HG03521 (cell line): Measurements from ENCODE around the gene SRGAP2C.
"Not testable (repeated sequence)": the region's sequence is repeated elsewhere in the genome, so short reads cannot be mapped to it uniquely, and the experiment has no call there.

ENCODE experiments used
- ATAC-seq: cut with Tn5 transposase; IDR thresholded peaks from one replicate; pipeline ENCODE4 v1.9.1; 2021; ENCODE audit warnings: mild to moderate bottlenecking, moderate library complexity; ENCODE audit not compliant: unreplicated experiment

The SRGAP2C gene

DNA sequence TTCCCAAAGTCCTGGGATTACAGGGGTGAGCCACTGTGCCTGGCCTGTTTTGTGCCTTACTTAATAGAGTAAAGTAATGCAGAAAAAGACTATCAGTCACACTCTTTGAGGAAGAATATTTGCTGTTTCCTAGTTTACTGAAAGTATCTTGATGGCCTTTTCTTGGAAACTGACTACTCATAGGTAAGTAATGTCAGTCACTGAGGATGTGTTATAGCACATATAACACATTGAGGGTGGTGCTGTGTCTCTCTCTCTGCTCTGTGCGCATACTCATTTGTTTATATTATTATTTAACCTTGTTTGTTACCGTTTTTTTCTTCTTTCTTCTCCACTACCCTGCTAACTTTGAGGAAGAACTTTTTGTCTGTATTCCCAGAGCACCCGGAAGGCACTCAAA, 93.4 kb downstream of the SRGAP2C start:
- ATAC-seq: not testable (repeated sequence)

DNA sequence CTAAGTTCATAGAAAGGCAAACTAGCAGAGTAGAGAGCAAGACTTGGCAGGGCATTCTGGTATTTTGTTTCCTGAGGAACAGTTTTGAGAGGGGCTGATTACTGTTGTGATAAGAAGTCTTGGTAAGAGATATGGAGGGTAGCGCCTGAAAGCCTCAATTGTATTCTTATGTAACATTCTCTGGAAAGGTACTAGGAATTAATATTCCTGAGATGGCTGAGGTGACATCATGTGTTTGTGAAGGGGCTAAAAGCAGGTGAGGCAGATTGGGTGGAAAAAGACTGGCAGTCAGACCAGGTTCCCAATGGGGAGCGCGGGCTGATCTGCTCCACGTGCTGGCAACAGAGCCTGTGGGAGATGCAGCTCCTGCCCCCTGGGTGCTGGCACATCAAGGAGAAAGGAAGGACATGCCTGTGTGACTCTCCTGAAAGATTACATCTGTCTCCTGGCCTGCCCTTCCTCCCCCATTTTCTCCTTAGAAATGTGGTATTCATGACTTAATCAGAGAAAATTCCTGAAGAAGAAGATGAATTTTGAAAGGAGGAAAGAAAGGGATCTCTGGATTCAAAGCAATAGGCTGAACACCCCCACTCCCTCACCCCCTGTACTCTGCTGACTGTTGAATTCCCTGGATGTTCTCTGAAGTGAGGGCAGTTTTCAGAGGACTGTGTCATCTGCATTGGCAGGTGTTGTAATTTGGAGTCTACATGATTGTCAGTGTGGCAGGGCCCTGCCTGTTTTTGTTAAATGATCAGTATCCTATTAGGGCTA, 94.2 kb downstream of the SRGAP2C start:
- not testable (repeated sequence) for ATAC-seq

DNA sequence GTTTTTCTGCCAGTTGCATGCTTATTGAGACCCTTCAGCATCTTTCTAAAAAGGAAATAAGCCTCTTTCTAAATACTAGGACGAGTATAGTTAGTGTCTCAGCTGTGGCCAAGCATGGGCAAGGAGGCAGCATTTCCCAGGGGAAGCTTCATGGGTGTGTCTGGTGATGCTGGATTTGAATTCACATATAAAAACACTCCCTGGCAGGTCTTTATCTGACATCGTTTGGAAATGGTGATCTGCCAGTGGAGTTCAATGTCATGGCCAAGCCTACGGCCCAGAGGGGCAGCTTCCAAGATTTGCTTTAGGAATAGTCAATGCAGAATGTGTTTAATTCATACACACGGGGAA, 94.7 kb downstream of the SRGAP2C start:
- ATAC-seq: not testable (repeated sequence)

DNA sequence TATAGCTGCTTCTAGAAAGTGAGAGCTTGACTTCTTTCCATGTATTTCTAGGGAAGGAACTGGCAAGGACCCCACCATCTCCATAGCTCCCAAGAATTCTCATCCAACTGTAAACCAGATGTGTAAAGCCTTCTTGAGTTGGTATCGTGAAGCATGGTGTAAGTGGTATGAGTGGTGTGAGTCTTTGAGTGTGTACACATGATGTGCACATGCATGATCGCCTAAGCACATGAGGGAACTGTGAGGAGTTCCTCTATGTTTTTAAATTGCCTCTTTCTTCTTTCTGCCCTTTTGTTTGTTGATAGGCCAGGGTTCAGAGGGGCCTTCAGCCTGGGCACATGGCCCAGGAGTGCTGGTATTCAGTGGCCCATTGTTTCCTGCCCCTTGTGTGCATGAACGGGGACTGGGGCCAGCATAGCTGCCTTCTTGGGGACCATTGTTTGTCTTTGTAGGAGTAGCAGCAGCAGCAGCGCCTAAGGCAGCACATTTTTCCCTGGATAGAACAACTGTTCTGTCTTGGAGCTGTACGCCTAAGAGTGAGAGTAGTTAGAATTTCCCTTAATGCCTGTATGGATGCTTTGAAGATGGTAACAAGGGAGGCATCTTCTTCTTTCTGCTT, 96.0 kb downstream of the SRGAP2C start:
- not testable (repeated sequence) for ATAC-seq

DNA sequence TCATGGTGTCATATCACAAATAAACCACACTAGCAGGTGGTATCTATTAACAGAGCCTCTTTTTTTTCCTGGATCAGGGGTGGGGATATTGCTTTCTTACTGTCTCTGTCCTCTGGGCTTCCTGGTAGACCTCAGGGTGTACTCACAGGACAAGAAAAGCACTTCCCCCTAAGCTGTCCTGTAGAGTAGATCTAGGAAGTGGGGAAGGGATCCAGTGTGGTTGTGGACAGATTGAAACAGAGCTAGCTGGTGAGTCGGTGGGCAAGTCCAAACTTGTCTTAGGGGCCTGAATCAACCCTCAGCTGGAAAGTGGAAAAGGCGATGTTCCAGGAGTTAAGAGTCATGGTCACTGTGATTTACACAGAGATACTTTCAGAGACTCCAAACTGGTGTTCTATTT, 96.7 kb downstream of the SRGAP2C start:
- not testable (repeated sequence) for ATAC-seq

DNA sequence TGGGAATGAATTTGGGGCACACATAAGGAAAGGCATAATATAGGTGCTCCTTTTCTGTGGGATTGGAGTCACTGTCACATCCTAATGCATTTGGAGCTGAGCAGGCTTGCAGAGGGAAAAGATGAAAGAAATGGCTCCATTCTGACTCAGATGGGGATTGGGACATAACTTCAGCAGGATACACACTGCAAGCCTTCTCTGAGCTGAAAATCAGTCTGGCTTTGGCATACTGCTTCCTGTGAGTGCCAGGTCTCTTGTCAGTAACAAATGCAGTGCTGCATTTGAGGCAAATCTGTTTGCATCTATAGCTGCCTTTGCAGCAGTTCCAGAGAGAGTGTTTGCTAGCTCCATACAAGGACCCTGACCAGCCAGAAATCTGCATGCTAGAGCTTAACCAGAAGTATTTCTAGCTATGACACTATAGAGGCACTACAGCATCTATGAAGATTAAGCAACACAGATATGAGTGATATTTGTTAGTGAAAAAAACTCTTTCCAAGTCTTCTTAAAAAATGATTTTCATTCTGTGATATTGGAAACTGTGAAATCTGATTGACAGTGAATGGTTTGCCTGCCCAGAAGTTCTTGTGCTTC, 98.9 kb downstream of the SRGAP2C start:
- not testable (repeated sequence) for ATAC-seq

DNA sequence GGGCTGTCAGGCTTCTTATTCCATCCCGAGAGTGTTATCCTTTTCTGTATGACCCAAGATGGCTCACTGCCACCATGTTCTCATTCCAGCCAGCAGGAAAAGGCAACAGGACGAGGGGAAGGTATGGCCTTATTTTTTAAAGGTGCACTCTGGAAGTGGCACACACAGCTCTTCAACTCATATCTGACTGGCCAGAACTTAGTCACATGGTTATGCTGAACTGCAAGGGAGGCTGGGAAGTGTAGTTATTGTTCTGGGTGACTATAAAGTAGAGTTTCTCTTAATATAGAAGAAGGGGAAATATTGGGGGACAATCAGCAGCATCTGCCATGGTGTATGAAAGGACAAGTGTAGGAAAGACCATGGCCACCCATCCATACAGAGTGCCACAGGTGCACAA, 107.8 kb downstream of the SRGAP2C start:
- not testable (repeated sequence) for ATAC-seq

DNA sequence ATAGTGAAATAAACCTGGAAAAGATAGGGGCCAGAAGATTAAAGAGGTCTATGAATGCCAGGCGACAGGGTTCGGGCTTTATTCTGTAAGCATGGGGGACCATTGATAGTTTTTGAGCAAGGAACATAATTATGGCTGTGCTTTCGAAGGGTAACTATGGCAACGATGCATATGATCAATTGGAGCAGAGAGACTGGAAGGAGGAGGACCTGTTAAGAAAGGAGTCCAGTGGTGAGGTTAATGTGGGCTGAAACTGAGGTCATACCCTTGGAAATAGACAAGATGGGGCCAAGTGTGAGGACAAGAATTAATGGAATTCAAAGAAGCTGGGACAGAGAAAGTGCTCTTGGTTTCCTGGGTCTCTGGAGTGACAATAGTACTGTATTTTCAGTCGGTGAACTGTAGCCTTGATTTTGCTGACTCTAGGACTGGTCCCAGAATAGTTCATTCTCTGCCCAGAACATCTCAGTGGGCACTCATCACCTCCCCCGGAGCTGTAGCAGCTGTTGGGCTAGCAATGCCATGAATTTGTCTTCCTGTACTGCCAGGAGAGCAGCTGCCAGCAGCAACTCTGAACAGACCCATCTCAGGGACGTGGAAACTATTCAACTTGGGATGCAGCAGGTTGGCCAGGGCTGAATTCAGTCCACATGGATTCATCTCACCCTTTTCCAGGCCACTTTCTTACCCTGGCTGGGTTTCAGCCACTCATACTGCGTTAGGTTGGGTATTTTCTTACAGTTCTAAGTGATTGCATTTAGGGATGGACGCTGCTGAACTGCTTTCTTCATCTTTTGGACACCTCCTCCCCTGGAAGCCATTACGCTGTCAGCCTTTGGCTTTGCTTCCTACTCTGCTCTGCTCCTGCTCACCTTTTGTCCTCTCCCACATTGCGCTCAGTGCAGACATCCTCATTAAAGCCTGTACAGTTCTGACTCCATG, 108.8 kb downstream of the SRGAP2C start:
- ATAC-seq: not testable (repeated sequence)

DNA sequence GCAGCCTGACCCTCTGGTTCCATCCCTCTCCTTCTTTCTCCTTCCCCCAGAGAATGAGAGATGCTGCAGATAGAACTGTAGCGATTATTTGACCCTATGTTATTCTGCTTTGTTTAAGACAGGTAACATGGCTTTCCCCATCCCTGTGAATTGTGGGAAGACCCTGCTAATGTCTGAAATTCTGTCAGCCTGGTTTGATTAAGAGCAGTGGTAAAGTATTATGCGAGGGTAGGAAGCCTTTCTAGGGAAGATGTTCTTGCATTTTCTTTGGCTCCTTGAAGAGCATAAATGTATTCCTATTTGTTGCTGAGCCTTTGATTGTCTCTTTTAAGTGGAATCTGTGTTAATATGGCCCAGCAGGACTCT, 109.4 kb downstream of the SRGAP2C start:
- not testable (repeated sequence) for ATAC-seq

DNA sequence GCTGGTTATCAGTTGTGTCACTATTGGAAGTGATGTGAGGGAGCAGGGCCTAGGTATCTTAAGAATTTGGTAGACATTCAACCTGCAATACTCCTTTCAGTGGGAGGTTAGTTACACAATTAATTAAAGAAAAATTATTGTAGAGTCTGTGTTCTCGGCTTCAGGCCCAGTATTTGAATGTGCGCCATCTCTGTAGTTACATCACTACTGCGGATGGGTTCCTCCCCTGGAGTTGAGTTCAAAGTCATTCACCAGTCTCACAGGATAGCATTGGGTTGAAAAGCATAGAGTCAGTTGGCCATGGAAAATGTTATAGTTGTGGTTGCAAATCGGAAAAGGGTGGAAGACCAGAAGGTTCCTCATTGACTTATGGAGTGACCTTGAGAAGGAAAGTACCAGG, 111.8 kb downstream of the SRGAP2C start:
- not testable (repeated sequence) for ATAC-seq

DNA sequence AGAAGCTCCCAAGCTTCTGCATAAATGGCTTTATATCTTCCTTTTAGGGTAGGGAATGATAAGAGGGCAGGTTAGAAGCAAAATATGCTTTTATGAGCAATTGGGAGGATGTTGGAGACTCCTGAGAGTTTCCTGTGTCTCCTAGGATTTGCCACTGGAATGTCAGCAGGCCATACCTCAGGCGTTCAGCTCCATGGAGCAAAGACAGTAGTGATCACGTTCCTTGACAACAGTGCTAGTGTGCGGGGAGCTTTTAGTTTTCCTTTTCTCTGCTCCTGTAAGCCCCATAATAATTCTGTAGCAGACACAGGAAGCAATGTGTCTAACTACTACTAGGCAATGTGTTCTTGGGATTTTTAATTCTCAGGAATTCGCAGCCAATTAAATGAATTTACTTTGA, 113.8 kb downstream of the SRGAP2C start:
- ATAC-seq: not testable (repeated sequence)

DNA sequence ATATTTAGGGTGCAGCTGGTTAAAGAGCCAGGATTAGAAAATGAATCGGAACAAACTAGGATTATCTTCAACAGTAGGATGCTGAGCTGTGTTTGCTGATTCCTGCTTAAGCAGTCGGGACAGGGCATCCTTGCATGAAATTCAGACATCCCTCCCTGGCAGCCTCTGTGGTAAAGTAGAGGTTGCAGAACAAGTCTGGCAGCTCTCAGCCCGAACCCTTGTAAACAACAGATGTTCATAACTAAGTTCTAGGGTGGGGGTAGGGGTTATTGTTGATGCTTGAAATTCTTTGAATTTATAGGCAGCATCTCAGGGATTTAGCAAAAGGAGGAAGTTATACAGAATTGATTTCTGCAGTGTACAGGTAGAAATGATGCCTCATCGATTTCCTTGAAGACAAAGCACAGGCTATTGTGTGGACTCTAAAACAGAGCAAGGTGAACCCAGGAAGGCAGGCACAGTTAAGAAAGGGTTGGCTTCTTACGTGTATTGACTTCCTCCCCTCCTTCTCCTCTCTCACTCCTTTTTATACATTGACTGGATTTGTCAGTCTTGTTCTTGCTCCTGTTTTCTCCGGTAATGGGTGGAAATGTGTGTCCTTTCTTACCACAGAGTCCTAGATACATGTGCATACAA, 114.9 kb downstream of the SRGAP2C start:
- not testable (repeated sequence) for ATAC-seq

DNA sequence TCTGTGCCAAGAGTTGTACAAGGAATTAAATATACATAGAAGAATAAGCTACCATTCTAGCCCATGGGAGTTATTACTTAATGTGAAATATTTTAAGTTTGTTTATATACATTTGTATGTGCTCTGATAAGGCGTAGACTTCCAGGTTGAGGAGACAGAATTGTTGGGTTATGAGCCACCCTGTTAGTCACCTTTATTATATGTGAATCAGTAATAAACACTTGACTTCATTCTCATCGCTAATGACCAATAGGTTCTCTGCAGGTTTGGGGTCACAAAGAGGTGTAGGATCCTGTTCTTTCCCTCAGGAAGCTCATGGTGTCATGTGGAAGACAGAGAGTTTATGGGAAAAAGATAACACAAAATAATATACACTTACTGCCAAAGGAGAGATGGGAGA, 117.1 kb downstream of the SRGAP2C start:
- ATAC-seq: not testable (repeated sequence)

DNA sequence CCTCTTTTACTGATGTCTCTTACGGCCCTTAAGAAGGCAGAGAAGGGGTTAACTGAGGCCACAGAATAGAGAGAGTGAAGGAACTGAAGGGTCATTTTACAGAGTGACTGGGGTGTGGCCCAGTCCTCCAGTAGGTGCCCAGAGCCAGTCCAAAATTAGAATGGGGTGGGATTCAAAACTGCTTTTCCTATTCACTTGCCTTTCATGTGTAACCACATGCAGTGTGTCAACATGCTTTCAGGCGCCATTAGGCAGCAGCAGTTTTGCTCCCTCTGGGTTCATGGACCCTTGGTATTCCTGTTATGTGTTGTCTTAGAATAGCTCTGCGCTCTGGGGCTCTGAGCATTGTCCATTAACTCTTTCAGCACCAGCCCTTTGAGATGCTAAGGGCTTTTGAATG, 123.0 kb downstream of the SRGAP2C start:
- not testable (repeated sequence) for ATAC-seq

DNA sequence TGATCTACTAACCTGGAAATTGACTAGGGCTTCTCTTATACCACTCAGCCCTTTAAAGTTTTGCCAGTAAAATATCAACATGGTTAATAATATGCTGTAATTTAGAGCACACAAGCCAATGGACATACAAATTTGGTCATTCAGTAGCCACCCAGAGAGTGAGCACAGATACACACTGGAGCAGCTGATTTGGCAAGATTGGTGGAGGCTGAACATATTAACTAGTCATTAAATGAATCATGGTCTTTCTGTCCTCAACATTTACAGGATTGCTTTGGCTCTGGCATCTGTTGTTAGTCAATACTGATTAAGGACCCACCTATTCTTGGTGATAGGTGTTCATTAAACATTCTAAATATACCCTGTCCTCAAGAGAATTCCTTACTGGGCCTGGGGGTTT, 130.7 kb downstream of the SRGAP2C start:
- not testable (repeated sequence) for ATAC-seq

DNA sequence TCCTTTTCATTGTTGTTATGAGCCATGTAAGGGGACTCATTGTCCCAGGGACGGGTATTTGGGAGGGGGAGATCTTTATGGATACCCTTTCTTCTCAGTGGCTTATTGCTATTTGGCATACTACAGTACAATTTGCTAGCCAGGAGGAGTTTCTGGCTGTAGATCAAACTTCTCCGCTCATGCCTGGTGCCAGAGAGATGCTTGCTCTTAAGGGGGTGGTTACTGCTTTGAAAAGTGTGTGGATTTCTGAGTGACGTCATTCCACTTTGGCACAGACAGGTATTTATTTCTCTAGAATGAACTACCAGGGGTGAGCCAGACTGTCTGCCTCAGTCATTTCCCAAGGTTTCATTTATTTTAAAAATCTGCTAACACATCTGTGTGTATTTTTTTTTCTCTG, 131.3 kb downstream of the SRGAP2C start:
- ATAC-seq: not testable (repeated sequence)

DNA sequence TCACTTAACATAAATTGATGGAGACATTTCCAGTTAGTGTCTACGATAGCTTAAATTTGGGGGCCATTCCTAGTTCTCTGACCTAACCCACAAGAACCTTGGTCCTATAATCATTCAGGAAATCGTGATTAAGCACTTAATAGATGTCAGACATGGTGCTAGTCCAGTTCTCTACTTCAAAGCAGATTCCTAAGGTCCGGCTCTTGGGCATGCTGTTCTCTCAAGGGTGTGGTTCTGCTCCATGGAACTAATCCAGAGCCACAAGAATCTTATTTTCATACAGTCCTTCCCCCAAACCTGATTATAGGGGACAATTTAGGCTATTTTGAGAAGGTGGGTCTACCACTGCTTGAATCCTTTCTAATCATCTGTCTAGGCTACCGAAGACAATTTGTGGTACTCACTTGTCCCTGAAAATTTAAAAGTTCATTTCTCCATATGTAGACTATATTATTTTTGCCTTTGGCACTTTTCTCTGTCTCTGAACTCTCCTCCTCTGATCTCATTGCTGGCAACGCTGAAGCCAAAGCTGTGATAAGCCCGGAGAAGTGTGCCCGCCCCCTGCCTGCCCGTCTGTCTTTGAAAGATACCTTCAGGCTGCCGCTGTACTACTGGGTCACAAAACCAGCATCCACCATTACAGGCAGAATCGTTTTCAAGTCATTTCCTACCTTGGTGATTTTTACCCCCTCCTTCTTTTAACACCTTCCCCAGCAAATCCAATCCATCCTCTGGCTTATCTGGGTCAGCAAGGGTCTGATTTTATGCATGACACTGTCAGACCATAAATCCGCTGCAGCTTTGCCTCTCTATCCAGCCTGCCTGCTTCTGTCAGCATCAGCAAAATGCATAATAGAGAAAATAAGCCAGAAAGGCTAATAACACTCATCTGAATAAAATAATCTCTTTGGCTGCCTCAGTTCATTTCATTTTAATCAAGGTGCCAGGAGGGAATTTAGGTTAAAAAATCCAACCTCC, 133.0 kb downstream of the SRGAP2C start:
- ATAC-seq: not testable (repeated sequence)

DNA sequence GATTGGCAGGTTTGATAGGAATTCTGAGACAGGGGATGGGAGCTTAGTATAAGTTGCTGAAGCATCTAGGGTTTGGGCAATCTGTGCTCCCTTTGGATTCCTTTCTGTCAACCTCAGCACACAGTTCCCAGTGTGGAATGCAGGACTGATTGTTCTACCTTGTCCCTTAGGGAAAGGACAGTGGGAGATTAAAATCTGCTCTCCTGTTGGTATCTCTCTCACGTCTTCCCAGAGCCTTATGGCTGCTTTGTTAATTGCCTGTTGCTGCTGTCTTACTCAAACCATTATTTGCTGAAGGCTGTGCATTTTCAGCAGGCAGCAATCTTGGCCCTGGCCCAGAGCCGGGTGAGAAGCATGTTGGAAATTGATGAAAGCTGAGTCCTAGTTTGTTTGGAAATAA, 133.9 kb downstream of the SRGAP2C start:
- ATAC-seq: not testable (repeated sequence)

DNA sequence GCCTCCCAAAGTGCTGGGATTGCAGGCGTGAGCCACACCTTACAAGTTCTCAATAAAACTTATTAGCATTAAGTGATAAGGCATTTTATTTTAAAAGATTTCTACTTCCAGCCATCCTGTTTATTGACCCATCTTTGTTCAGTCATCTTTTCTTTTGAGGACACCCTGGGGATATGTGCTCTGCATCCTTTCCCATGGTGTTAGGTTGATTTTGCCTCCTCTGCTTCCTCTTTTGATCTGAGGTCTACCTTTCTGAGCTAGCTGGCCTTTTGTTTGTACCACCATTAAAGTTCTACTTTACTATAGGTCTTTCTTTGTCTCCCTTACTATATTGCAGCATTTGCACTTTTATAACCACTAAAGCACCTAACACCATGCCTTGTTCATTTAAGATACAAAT, 136.9 kb downstream of the SRGAP2C start:
- ATAC-seq: not testable (repeated sequence)
